Measurements from ENCODE around the gene MAPKBP1.

Gene MAPKBP1

GRCh38 chr15:41852736-41853590, 78.7 kb downstream of the MAPKBP1 start:
- H3K4me3 ChIP-seq (ENCODE audit: low read depth, low read length) = no peak overlapping the region
- DNase-seq (ENCODE audit: low read depth) = no peak
- TF ChIP-seq MYC (IDR thresholded peaks at IDR 0.05; ENCODE audit: low read depth, low read length) (no peak), MAX (IDR thresholded peaks at IDR 0.05; ENCODE audit: low read depth, low read length) (no peak), CTCF (IDR thresholded peaks at IDR 0.05; ENCODE audit: low read depth, low read length) (no peak), POLR2A (IDR thresholded peaks at IDR 0.05; ENCODE audit: extremely low read depth, insufficient read length) (no peak)

- DNase-seq (ENCODE audit: low read depth) = no peak
- no peak overlapping the region for H3K4me3 ChIP-seq (ENCODE audit: low read depth, low read length)
- TF ChIP-seq MAX (IDR thresholded peaks at IDR 0.05; ENCODE audit: low read depth, low read length) (no peak), POLR2A (IDR thresholded peaks at IDR 0.05; ENCODE audit: extremely low read depth, insufficient read length) (no peak), CTCF (IDR thresholded peaks at IDR 0.05; ENCODE audit: low read depth, low read length) (no peak), MYC (IDR thresholded peaks at IDR 0.05; ENCODE audit: low read depth, low read length) (no peak)
These were observed 79.5 kb downstream of the MAPKBP1 start for GRCh38 chr15:41853831-41854230.

GRCh38 chr15:41854443-41854842, 80.2 kb downstream of the MAPKBP1 start:
- DNase-seq (ENCODE audit: low read depth) = no peak
- H3K4me3 ChIP-seq (ENCODE audit: low read depth, low read length) = no peak overlapping the region
- TF ChIP-seq POLR2A (IDR thresholded peaks at IDR 0.05; ENCODE audit: extremely low read depth, insufficient read length) (no peak), CTCF (IDR thresholded peaks at IDR 0.05; ENCODE audit: low read depth, low read length) (no peak)

DNA sequence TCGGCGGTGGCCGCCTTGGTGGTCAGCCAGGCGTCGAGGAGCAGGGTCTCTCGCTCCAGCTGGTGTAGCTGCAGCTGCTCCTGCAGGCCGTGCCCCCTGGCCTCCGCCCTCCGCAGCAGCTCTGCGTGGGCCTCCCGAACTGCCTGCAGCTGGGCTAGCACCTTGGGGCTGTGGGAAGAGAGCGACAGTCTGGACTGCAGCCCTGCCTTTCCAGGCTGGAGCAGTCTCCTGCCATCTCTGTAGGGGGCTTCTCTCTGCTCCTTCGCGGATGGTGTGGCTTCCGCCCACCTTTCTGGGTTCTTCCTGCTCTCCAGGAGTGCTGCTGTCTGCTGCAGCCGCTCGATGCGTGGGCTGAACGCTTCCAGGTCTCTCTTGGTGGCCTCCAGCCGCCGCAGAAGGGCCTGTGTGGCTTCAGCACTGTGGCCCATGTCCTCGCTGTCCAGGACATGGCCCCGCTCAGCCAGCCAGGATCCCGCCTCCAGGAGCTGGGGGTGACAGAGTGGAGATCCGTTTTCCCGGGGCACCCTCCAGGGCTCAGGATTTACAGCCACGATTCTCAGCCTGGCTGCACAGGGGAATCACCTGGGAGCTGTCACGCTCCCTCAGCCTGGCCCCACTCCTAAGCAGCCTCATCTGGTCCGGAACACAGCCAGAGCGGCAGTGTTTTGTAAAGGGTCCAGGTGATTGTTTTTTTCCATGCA, 81.1 kb downstream of the MAPKBP1 start:
- H3K4me3 ChIP-seq (ENCODE audit: low read depth, low read length) = no peak overlapping the region
- DNase-seq (ENCODE audit: low read depth) = no peak
- TF ChIP-seq POLR2A (IDR thresholded peaks at IDR 0.05; ENCODE audit: extremely low read depth, insufficient read length) = no peak
- TF ChIP-seq CTCF (IDR thresholded peaks at IDR 0.05; ENCODE audit: low read depth, low read length) = no peak
- TF ChIP-seq MYC (IDR thresholded peaks at IDR 0.05; ENCODE audit: low read depth, low read length) = no peak
- TF ChIP-seq MAX (IDR thresholded peaks at IDR 0.05; ENCODE audit: low read depth, low read length) = no peak

- TF ChIP-seq MAX (IDR thresholded peaks at IDR 0.05; ENCODE audit: low read depth, low read length) (no peak), CTCF (IDR thresholded peaks at IDR 0.05; ENCODE audit: low read depth, low read length) (no peak), POLR2A (IDR thresholded peaks at IDR 0.05; ENCODE audit: extremely low read depth, insufficient read length) (no peak), MYC (IDR thresholded peaks at IDR 0.05; ENCODE audit: low read depth, low read length) (no peak)
- H3K4me3 ChIP-seq (ENCODE audit: low read depth, low read length) = no peak overlapping the region
- DNase-seq (ENCODE audit: low read depth) = no peak
These were observed 82.0 kb downstream of the MAPKBP1 start for GRCh38 chr15:41856262-41856661.
